OCI-LY1 (cell line): ENCODE results near the gene RBBP7.

Experiments
- H2AFZ ChIP-seq: fragments of 200-600 bp; sonication (generic), shearing (Covaris generic); 2 replicates; pipeline ENCODE4 v1.6.0; 2014; ENCODE audit warnings: antibody characterized with exemption, mild to moderate bottlenecking, low read length
- H3F3A ChIP-seq: fragments of 200-600 bp; sonication (generic), shearing (Covaris generic); 2 replicates; pipeline ENCODE4 v1.6.0; 2014; ENCODE audit warnings: mild to moderate bottlenecking, antibody characterized with exemption, low read length, moderate library complexity; ENCODE audit not compliant: insufficient read depth
- H3K27ac ChIP-seq: fragments of 200-600 bp; sonication (generic); 2 replicates; pipeline ENCODE4 v1.5.1; 2014; ENCODE audit warnings: low read length, mixed run types, mild to moderate bottlenecking, low read depth; ENCODE audit not compliant: poor library complexity, severe bottlenecking
- H3K27me3 ChIP-seq: fragments of 200-600 bp; sonication (generic); 2 replicates; pipeline ENCODE4 v1.6.0; 2014; ENCODE audit warnings: antibody characterized with exemption, mild to moderate bottlenecking, low read length, moderate library complexity; ENCODE audit not compliant: insufficient read depth
- H3K36me3 ChIP-seq: fragments of 200-600 bp; sonication (generic); 2 replicates; pipeline ENCODE4 v1.6.1; 2014; ENCODE audit warnings: mild to moderate bottlenecking, antibody characterized with exemption, low read length, moderate library complexity, mixed read lengths; ENCODE audit not compliant: insufficient read depth
- H3K4me1 ChIP-seq: fragments of 200-600 bp; sonication (generic); 2 replicates; pipeline ENCODE4 v1.5.1; 2014; ENCODE audit warnings: mild to moderate bottlenecking, low read length, moderate library complexity; ENCODE audit not compliant: insufficient read depth, severe bottlenecking
- H3K4me2 ChIP-seq: fragments of 200-600 bp; sonication (generic), shearing (Covaris generic); 2 replicates; pipeline ENCODE4 v1.6.1; 2014; ENCODE audit warnings: low read length
- H3K4me3 ChIP-seq: fragments of 200-600 bp; sonication (generic); 2 replicates; pipeline ENCODE4 v1.5.1; 2014; ENCODE audit warnings: low read length, low read depth, mild to moderate bottlenecking, mixed read lengths; ENCODE audit not compliant: poor library complexity, severe bottlenecking
- H3K79me2 ChIP-seq: fragments of 200-600 bp; shearing (Covaris generic); 2 replicates; pipeline ENCODE4 v1.6.1; 2016; ENCODE audit warnings: mixed run types, low read length, mixed read lengths; ENCODE audit not compliant: insufficient read depth
- H3K9ac ChIP-seq: fragments of 200-600 bp; sonication (generic), shearing (Covaris generic); 2 replicates; pipeline ENCODE4 v1.6.1; 2014; ENCODE audit warnings: mild to moderate bottlenecking, low read length, mixed read lengths
- H3K9me2 ChIP-seq: fragments of 200-600 bp; sonication (generic), shearing (Covaris generic); 2 replicates; pipeline ENCODE4 v1.6.1; 2014; ENCODE audit warnings: low read depth, mild to moderate bottlenecking, low read length, mixed read lengths
- H3K9me3 ChIP-seq: fragments of 200-600 bp; shearing (Covaris generic); 2 replicates; pipeline ENCODE4 v1.6.1; 2014; ENCODE audit warnings: low read length, mixed read lengths
- H4K20me1 ChIP-seq: fragments of 200-600 bp; sonication (generic), shearing (Covaris generic); 2 replicates; pipeline ENCODE4 v1.6.0; 2016; ENCODE audit warnings: mild to moderate bottlenecking, low read length; ENCODE audit not compliant: insufficient read depth
- CTCF ChIP-seq: fragments of 200-600 bp; sonication (generic), shearing (Covaris generic); IDR thresholded peaks from 2 replicates; pipeline ENCODE4 v1.5.1; 2017; ENCODE audit warnings: mild to moderate bottlenecking, antibody characterized with exemption, low read length, moderate library complexity, mixed read lengths
- EZH2 ChIP-seq: fragments of 200-600 bp; sonication (generic), shearing (Covaris generic); IDR thresholded peaks from 2 replicates; pipeline ENCODE4 v1.8.0; 2017; ENCODE audit warnings: borderline replicate concordance, mixed run types, mild to moderate bottlenecking, antibody characterized with exemption, low read length, moderate library complexity, mixed read lengths

Gene RBBP7

GRCh38 chrX:16885628-16886027 lies 15.5 kb upstream of the RBBP7 start:
- no peaks in the 10 kb centered on the region for H4K20me1 ChIP-seq
- TF ChIP-seq CTCF (no peak), EZH2 (no peak)

GRCh38 chrX:16883487-16883804 lies 13.3 kb upstream of the RBBP7 start:
- Histone ChIP-seq H4K20me1 (no peaks in the 10 kb centered on the region), H3K27me3 (no peaks in the 10 kb centered on the region), H3K4me2 (peak overlapping the region; percentile 81; the same call in 1 of the 2 replicates), H3K4me3 (no peak overlapping the region), H3K4me1 (peaks cover 37% of the 10 kb centered on the region), H3K9me2 (no peaks in the 10 kb centered on the region), H3K9ac (peak overlapping the region; percentile 76; the same call in 1 of the 2 replicates), H3K9me3 (no peaks in the 10 kb centered on the region), H2AFZ (no peak overlapping the region), H3F3A (no peaks in the 10 kb centered on the region), H3K79me2 (no peaks in the 10 kb centered on the region), H3K27ac (peak overlapping the region; percentile 94), H3K36me3 (no peaks in the 10 kb centered on the region)
- TF ChIP-seq CTCF: no peak
- no peak for TF ChIP-seq EZH2

More at GRCh38 chrX:16885628-16886027, 15.5 kb upstream of the RBBP7 start:
- no peak overlapping the region for H3K4me2 ChIP-seq
- no peaks in the 10 kb centered on the region for H3K36me3 ChIP-seq
- no peak overlapping the region for H3K9ac ChIP-seq
- H3K9me2 ChIP-seq: no peaks in the 10 kb centered on the region
- H3K27ac ChIP-seq: peak overlapping the region; percentile 54
- H3K27me3 ChIP-seq: no peaks in the 10 kb centered on the region
- peaks cover 35% of the 10 kb centered on the region for H3K4me1 ChIP-seq
- H3K9me3 ChIP-seq: no peaks in the 10 kb centered on the region
- H3F3A ChIP-seq: no peaks in the 10 kb centered on the region
- H3K4me3 ChIP-seq: no peak overlapping the region
- no peaks in the 10 kb centered on the region for H3K79me2 ChIP-seq
- no peak overlapping the region for H2AFZ ChIP-seq

GRCh38 chrX:16882702-16883486 lies 12.7 kb upstream of the RBBP7 start:
- Histone ChIP-seq H3K4me1 (peaks cover 37% of the 10 kb centered on the region), H3K27me3 (no peaks in the 10 kb centered on the region), H3K4me3 (peak overlapping the region; percentile 64), H3K79me2 (no peaks in the 10 kb centered on the region), H3K4me2 (peak overlapping the region; percentile 81), H3K27ac (peak overlapping the region; percentile 94), H3K36me3 (no peaks in the 10 kb centered on the region), H4K20me1 (no peaks in the 10 kb centered on the region), H3K9me2 (no peaks in the 10 kb centered on the region), H2AFZ (peak overlapping the region; percentile 93; the same call in 1 of the 2 replicates), H3K9me3 (no peaks in the 10 kb centered on the region), H3F3A (no peaks in the 10 kb centered on the region), H3K9ac (peak overlapping the region; percentile 76)
- TF ChIP-seq CTCF: peak; percentile 73
- no peak for TF ChIP-seq EZH2
